ENCODE measurements around the gene HOXD13.

HOXD13 gene

GRCh38 chr2:176081837-176082524 is 10.5 kb upstream of the HOXD13 start:
- H3K4me3 ChIP-seq (ENCODE audit: low read depth, low read length), result no peak overlapping the region
- TF ChIP-seq CTCF (IDR thresholded peaks at IDR 0.05; ENCODE audit: low read depth, low read length), result no peak

- TF ChIP-seq CTCF (IDR thresholded peaks at IDR 0.05; ENCODE audit: low read depth, low read length), result no peak
- no peak overlapping the region for H3K4me3 ChIP-seq (ENCODE audit: low read depth, low read length)
These were observed 10.0 kb upstream of the HOXD13 start for GRCh38 chr2:176082525-176082823.

- TF ChIP-seq CTCF (IDR thresholded peaks at IDR 0.05; ENCODE audit: low read depth, low read length), result no peak
- H3K4me3 ChIP-seq (ENCODE audit: low read depth, low read length), result no peak overlapping the region
These were observed 9.4 kb upstream of the HOXD13 start for GRCh38 chr2:176082824-176083751.

- TF ChIP-seq CTCF (IDR thresholded peaks at IDR 0.05; ENCODE audit: low read depth, low read length), result no peak
- no peak within 1 kb of the TSS for H3K4me3 ChIP-seq (ENCODE audit: low read depth, low read length)
These were observed 8.7 kb upstream of the HOXD13 start, which contains the start of gene EVX2 for GRCh38 chr2:176083796-176084261. Gene EVX2 (minus strand): TSS chr2:176083962. CDS start chr2:176083776, 186 bp downstream.

- TF ChIP-seq CTCF (IDR thresholded peaks at IDR 0.05; ENCODE audit: low read depth, low read length), result no peak
- H3K4me3 ChIP-seq (ENCODE audit: low read depth, low read length), result no peak overlapping the region
These were observed 7.9 kb upstream of the HOXD13 start for GRCh38 chr2:176084611-176085119.

- H3K4me3 ChIP-seq (ENCODE audit: low read depth, low read length), result no peak overlapping the region
- TF ChIP-seq CTCF (IDR thresholded peaks at IDR 0.05; ENCODE audit: low read depth, low read length), result no peak
These were observed 7.3 kb upstream of the HOXD13 start for GRCh38 chr2:176085120-176085788.
